Calu3 (cell line): Measurements from ENCODE around the gene PNPLA7. TPM values are rescaled to one million over a fixed set of nuclear protein-coding genes. Genes with fewer than 3 reads are reported as not detected.

Source experiments
- BruUV-seq: library from RNA; stranded (reverse); fragments of 400-500 nt; replicated peaks from 2 replicates; lab custom pipeline; 2021; lab: Mats Ljungman, UMichigan
- CTCF ChIA-PET: fragments of 300-600 bp; sonication (Branson Sonifier 250); formaldehyde crosslinking; loops from one replicate; lab custom pipeline; 2022; ENCODE audit warnings: antibody characterized with exemption; lab: Charles Lee
- DNase-seq: peaks from one replicate; pipeline ENCODE4 v3.0.0; 2022
- H3K27ac Mint-ChIP-seq: one replicate; pipeline ENCODE4 v1.8.0; 2022; ENCODE audit warnings: mixed read lengths; ENCODE audit not compliant: unreplicated experiment
- H3K27me3 Mint-ChIP-seq: one replicate; pipeline ENCODE4 v1.8.0; 2022; ENCODE audit warnings: mixed read lengths; ENCODE audit not compliant: unreplicated experiment
- H3K36me3 Mint-ChIP-seq: one replicate; pipeline ENCODE4 v1.8.0; 2022; ENCODE audit warnings: mild to moderate bottlenecking, moderate library complexity, mixed read lengths; ENCODE audit not compliant: insufficient read depth, unreplicated experiment
- H3K4me1 Mint-ChIP-seq: one replicate; pipeline ENCODE4 v1.8.0; 2022; ENCODE audit warnings: mild to moderate bottlenecking, low read depth, mixed read lengths; ENCODE audit not compliant: unreplicated experiment
- H3K4me3 Mint-ChIP-seq: one replicate; pipeline ENCODE4 v1.8.0; 2022; ENCODE audit warnings: mild to moderate bottlenecking, low read depth, moderate library complexity, mixed read lengths; ENCODE audit not compliant: unreplicated experiment
- H3K9me3 Mint-ChIP-seq: one replicate; pipeline ENCODE4 v1.8.0; 2022; ENCODE audit warnings: low read depth, mixed read lengths; ENCODE audit not compliant: unreplicated experiment
- CTCF ChIP-seq: fragments of 200-600 bp; IDR thresholded peaks from one replicate; pipeline ENCODE4 v1.8.0; 2022; ENCODE audit warnings: antibody characterized with exemption; ENCODE audit not compliant: unreplicated experiment
- intact Hi-C: fragments of 100-400 bp; cut with micrococcal nuclease; formaldehyde crosslinking; loops from one replicate; pipeline ENCODE4 v1.10.0; 2022; ENCODE audit not compliant: unreplicated experiment
- total RNA-seq: library from RNA; stranded (reverse); gene quantifications from 2 replicates; pipeline ENCODE4 v1.2.3, GENCODE V29; 2022

The PNPLA7 gene
- total RNA-seq, 1 experiment from 2014 or later = 1.8 TPM

GRCh38 chr9:137430723-137431415 is 119.3 kb downstream of the PNPLA7 start:
- peaks cover 6% of the 10 kb centered on the region for H3K36me3 Mint-ChIP-seq
- no peak overlapping the region for H3K4me3 Mint-ChIP-seq
- no TSS peak for BruUV-seq

GRCh38 chr9:137429974-137430722 is 120.1 kb downstream of the PNPLA7 start:
- CTCF ChIA-PET = no interaction called here
- intact Hi-C loops = no loop called here
- no peaks in the 10 kb centered on the region for H3K27me3 Mint-ChIP-seq

More at GRCh38 chr9:137430723-137431415, 119.3 kb downstream of the PNPLA7 start:
- H3K4me1 Mint-ChIP-seq = no peaks in the 10 kb centered on the region
- H3K9me3 Mint-ChIP-seq = no peaks in the 10 kb centered on the region
- CTCF ChIA-PET = interaction anchor here (0.6 kb wide), 1 partner anchor 11 kb away, joined by 3 read pairs; no protein-coding TSS in a partner anchor
- intact Hi-C loops = no loop called here
- TF ChIP-seq CTCF = no peak
- no peaks in the 10 kb centered on the region for H3K27me3 Mint-ChIP-seq
- H3K27ac Mint-ChIP-seq = no peak overlapping the region
- DNase-seq = no peak

GRCh38 chr9:137429546-137429890 is 120.7 kb downstream of the PNPLA7 start:
- TF ChIP-seq CTCF = no peak
- intact Hi-C loops = no loop called here
- no peak overlapping the region for H3K4me3 Mint-ChIP-seq
- H3K36me3 Mint-ChIP-seq = peaks cover 7% of the 10 kb centered on the region
- no peaks in the 10 kb centered on the region for H3K27me3 Mint-ChIP-seq
- BruUV-seq = no TSS peak
- H3K9me3 Mint-ChIP-seq = no peaks in the 10 kb centered on the region
- CTCF ChIA-PET = no interaction called here
- H3K4me1 Mint-ChIP-seq = peaks cover 6% of the 10 kb centered on the region
- no peak overlapping the region for H3K27ac Mint-ChIP-seq
- DNase-seq = no peak

More at GRCh38 chr9:137429974-137430722, 120.1 kb downstream of the PNPLA7 start:
- no TSS peak for BruUV-seq
- H3K36me3 Mint-ChIP-seq = peaks cover 1% of the 10 kb centered on the region
- no peaks in the 10 kb centered on the region for H3K4me1 Mint-ChIP-seq
- no peaks in the 10 kb centered on the region for H3K9me3 Mint-ChIP-seq
- H3K27ac Mint-ChIP-seq = no peak overlapping the region
- no peak for DNase-seq
- TF ChIP-seq CTCF = no peak
- H3K4me3 Mint-ChIP-seq = no peak overlapping the region

- no TSS peak for BruUV-seq
- TF ChIP-seq CTCF = no peak
- H3K4me1 Mint-ChIP-seq = peaks cover 8% of the 10 kb centered on the region
- CTCF ChIA-PET = no interaction called here
- intact Hi-C loops = no loop called here
- peaks cover 13% of the 10 kb centered on the region for H3K36me3 Mint-ChIP-seq
- no peaks in the 10 kb centered on the region for H3K9me3 Mint-ChIP-seq
- no peak overlapping the region for H3K27ac Mint-ChIP-seq
- no peak for DNase-seq
- no peak overlapping the region for H3K4me3 Mint-ChIP-seq
- H3K27me3 Mint-ChIP-seq = no peaks in the 10 kb centered on the region
Observed at GRCh38 chr9:137428841-137429545, 121.2 kb downstream of the PNPLA7 start.
